ENCODE data around the gene CNNM1.

DNA sequence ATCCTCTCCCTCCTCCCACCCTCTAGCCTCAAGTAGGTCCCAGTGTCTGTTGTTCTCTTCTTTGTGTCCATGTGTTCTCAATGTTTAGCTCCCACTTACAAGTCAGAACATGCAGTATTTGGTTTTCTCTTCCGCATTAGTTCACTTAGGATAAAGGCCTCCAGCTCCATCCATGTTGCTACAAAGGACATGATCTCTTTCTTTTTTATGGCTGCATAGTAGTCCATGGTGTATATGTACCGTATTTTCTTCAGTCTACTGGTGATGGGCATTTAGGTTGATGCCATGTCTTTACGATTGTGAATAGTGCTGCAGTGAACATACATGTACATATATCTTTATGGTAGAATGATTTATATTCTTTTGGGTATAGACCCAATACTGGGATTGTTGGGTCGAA, 102.9 kb downstream of the CNNM1 start:
- TF ChIP-seq GATA2 (IDR thresholded peaks at IDR 0.05; ENCODE audit: low read depth, low read length): no peak
- no peak for TF ChIP-seq GATA3 (IDR thresholded peaks at IDR 0.05; ENCODE audit: low read depth, low read length)
